ENCODE measurements around the gene CHMP2A.

- TF ChIP-seq ZBTB49 (CRISPR knock-in tag; IDR thresholded peaks at IDR 0.05; ENCODE audit: borderline replicate concordance) (no peak), CTCF (CRISPR knock-in tag; IDR thresholded peaks at IDR 0.05) (no peak), ELF4 (CRISPR knock-in tag; IDR thresholded peaks at IDR 0.05; ENCODE audit: borderline replicate concordance) (0 out of 2 replicates have a peak, but pooled peaks have one; percentile 54), ZNF563 (CRISPR knock-in tag; IDR thresholded peaks at IDR 0.05) (no peak), GTF2F1 (IDR thresholded peaks at IDR 0.05; ENCODE audit: low read length) (no peak), KDM5A (IDR thresholded peaks at IDR 0.05; ENCODE audit: borderline replicate concordance, low read length) (peak; percentile 83), SMAD3 (CRISPR knock-in tag; IDR thresholded peaks at IDR 0.05) (peak; percentile 75; the same call in 1 of the 2 replicates), FOSL1 (CRISPR knock-in tag; IDR thresholded peaks at IDR 0.05; ENCODE audit: borderline replicate concordance) (no peak), ZNF225 (CRISPR knock-in tag; IDR thresholded peaks at IDR 0.05) (no peak), ZBTB4 (CRISPR knock-in tag; IDR thresholded peaks at IDR 0.05; ENCODE audit: borderline replicate concordance) (no peak), ZBTB40 (IDR thresholded peaks at IDR 0.05) (peak; percentile 57), ZBTB40 (CRISPR knock-in tag; IDR thresholded peaks at IDR 0.05) (no peak)
These were observed 4.5 kb upstream of the CHMP2A start for GRCh38 chr19:58559275-58560006.
